ENCODE results near the gene ENPP5. TPM values are rescaled to one million over a fixed set of nuclear protein-coding genes. Genes with fewer than 3 reads are reported as not detected.
"Not testable (repeated sequence)": the region's sequence is repeated elsewhere in the genome, so short reads cannot be mapped to it uniquely, and the experiment has no call there.

The ENPP5 gene
- total RNA-seq, 1 experiment from 2014 or later, result 3.0 TPM

- DNase-seq (ENCODE audit: low read depth, low spot score), result no peak
- in situ Hi-C loops (cut with HindIII; ENCODE audit: low pct_unique_long_range_greater_than_20kb, low sequenced_read_pairs), result no loop called here
Observed at GRCh38 chr6:46189726-46190125, 18.9 kb upstream of the ENPP5 start.

- in situ Hi-C loops (cut with HindIII; ENCODE audit: low pct_unique_long_range_greater_than_20kb, low sequenced_read_pairs), result no loop called here
Observed at GRCh38 chr6:46186583-46186982, 15.8 kb upstream of the ENPP5 start.

DNA sequence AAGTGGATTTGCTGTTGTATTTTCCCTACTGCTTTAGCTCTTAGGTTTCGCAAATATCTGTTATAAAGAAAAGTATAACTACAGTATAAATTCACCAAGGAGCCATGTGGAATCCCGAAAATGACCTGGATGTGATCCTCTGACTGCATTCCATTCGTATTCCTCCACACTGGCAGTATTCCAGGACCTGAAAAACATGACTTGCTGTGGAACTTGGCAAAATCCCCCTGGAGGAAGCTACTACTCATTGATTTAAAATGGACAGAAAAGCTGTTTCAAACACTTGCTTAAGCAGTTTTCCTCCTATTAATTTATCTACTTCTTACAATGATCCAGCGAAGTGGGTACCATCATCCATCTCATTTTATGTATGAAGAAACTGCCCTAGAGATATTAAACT, 13.3 kb upstream of the ENPP5 start:
- in situ Hi-C loops (cut with HindIII; ENCODE audit: low pct_unique_long_range_greater_than_20kb, low sequenced_read_pairs), result no loop called here
- no peak for DNase-seq (ENCODE audit: low read depth, low spot score)

More at GRCh38 chr6:46186583-46186982, 15.8 kb upstream of the ENPP5 start:
- DNase-seq (ENCODE audit: low read depth, low spot score), result no peak

- in situ Hi-C loops (cut with HindIII; ENCODE audit: low pct_unique_long_range_greater_than_20kb, low sequenced_read_pairs), result no loop called here
- no peak for DNase-seq (ENCODE audit: low read depth, low spot score)
Observed at GRCh38 chr6:46175976-46176375, 5.2 kb upstream of the ENPP5 start.

DNA sequence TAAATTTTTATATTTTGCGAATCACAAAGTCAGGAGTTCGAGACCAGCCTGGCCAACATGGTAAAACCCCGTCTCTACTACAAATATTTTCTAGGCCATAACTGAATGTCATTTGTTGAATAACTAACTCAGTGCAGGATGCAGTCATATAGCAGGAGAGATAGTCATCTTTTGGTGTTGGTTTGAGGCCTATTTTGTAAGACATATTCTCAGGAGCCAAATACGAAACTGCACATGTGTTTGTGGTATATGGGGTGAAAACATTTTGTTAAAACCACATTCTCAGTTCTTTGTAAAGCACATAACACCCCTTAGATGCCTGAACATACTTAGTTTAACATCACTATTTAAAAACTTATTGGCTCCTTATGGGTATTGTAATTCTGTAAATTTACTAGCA, 4.7 kb upstream of the ENPP5 start:
- in situ Hi-C loops (cut with HindIII; ENCODE audit: low pct_unique_long_range_greater_than_20kb, low sequenced_read_pairs), result no loop called here
- DNase-seq (ENCODE audit: low read depth, low spot score), result no peak

- in situ Hi-C loops (cut with HindIII; ENCODE audit: low pct_unique_long_range_greater_than_20kb, low sequenced_read_pairs), result no loop called here
- DNase-seq (ENCODE audit: low read depth, low spot score), result no peak
Observed at GRCh38 chr6:46174904-46175303, 4.1 kb upstream of the ENPP5 start.

GRCh38 chr6:46172176-46172575, 1.4 kb upstream of the ENPP5 start:
- in situ Hi-C loops (cut with HindIII; ENCODE audit: low pct_unique_long_range_greater_than_20kb, low sequenced_read_pairs), result no loop called here
- no peak for DNase-seq (ENCODE audit: low read depth, low spot score)

GRCh38 chr6:46160102-46160501, 10.7 kb downstream of the ENPP5 start:
- no peak for DNase-seq (ENCODE audit: low read depth, low spot score)
- in situ Hi-C loops (cut with HindIII; ENCODE audit: low pct_unique_long_range_greater_than_20kb, low sequenced_read_pairs), result no loop called here

DNA sequence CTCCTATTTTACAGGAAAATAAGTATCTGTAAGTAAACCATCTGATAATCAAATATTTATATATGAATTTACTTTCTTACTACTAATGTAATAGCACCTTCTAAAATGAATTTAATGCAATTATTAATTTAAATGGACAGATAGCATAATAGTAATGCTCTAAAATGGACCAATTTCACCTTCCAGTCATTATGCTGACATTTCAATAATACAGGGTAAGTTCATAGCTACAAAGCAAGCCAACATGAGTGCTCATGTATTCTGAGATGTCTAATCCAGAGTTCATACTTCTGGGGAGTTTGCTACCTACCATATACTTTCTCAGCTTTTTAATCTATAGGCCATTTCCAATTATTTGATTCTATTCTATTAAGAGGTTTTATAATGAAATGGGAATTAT, 11.6 kb downstream of the ENPP5 start:
- no peak for DNase-seq (ENCODE audit: low read depth, low spot score)
- in situ Hi-C loops (cut with HindIII; ENCODE audit: low pct_unique_long_range_greater_than_20kb, low sequenced_read_pairs), result no loop called here

- no peak for DNase-seq (ENCODE audit: low read depth, low spot score)
Observed at GRCh38 chr6:46156701-46157100, 14.1 kb downstream of the ENPP5 start.

DNA sequence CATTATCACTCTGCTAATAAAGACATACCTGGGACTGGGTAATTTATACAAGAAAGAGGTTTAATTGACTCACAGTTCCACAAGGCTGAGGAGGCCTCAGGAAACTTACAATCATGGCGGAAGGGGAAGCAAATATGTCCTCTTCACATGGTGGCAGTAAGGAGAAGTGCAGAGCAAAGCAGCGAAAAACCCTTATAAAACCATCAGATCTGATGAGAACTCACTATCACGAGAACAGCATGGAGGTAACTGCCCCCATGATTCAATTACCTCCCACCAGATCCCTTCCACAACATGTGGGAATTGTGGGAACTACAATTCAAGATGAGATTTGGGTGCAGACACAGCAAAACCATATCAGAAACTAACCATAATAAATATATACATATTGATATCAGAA, 21.7 kb downstream of the ENPP5 start:
- in situ Hi-C loops (cut with HindIII; ENCODE audit: low pct_unique_long_range_greater_than_20kb, low sequenced_read_pairs); DNase-seq (ENCODE audit: low read depth, low spot score): not testable (repeated sequence)

More at GRCh38 chr6:46156701-46157100, 14.1 kb downstream of the ENPP5 start:
- in situ Hi-C loops (cut with HindIII; ENCODE audit: low pct_unique_long_range_greater_than_20kb, low sequenced_read_pairs), result no loop called here

GRCh38 chr6:46144270-46144669, 26.5 kb downstream of the ENPP5 start:
- DNase-seq (ENCODE audit: low read depth, low spot score), result no peak
- in situ Hi-C loops (cut with HindIII; ENCODE audit: low pct_unique_long_range_greater_than_20kb, low sequenced_read_pairs), result no loop called here

DNA sequence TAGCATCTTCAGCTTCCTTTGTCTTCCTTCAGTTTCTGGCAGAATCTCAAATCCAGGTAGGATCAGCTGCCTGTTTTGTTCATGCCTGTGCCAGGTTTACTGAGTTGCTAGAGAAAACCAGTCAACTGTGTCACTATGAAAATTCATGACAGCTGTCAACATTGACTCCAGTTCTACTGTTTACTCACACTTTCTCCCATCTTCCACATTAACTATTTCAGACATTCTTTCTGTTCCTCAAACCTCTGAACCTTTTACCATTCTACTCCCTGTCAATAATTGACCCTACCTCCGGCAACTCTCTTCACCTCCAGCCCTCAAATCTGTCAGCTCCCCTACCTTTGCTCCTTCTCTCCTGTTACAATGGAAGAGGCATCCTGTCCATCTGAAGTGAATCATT, 32.5 kb downstream of the ENPP5 start:
- no peak for DNase-seq (ENCODE audit: low read depth, low spot score)
- in situ Hi-C loops (cut with HindIII; ENCODE audit: low pct_unique_long_range_greater_than_20kb, low sequenced_read_pairs), result no loop called here

- no peak for DNase-seq (ENCODE audit: low read depth, low spot score)
- in situ Hi-C loops (cut with HindIII; ENCODE audit: low pct_unique_long_range_greater_than_20kb, low sequenced_read_pairs), result no loop called here
Observed at GRCh38 chr6:46137387-46137786, 33.4 kb downstream of the ENPP5 start.

- in situ Hi-C loops (cut with HindIII; ENCODE audit: low pct_unique_long_range_greater_than_20kb, low sequenced_read_pairs), result no loop called here
- DNase-seq (ENCODE audit: low read depth, low spot score), result no peak
Observed at GRCh38 chr6:46136831-46137230, 33.9 kb downstream of the ENPP5 start.

DNA sequence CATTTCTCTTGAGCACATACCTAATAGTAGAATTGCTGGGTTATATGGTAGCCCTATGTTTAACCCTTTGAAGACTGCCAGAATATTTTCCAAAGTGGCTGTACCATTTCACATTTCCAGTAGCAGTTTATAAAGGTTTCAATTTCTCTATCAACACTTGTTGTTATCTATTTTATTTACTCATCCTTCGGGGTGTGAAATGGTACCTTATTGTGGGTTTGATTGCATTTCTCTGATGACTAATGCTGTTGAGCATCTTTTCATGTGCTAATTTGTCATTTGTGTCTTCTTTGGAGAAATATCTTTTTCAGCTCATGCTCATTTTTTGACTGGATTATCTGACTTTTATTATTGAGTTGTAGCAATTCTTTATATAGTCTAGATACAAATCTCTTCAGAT, 35.6 kb downstream of the ENPP5 start:
- in situ Hi-C loops (cut with HindIII; ENCODE audit: low pct_unique_long_range_greater_than_20kb, low sequenced_read_pairs), result no loop called here
- DNase-seq (ENCODE audit: low read depth, low spot score), result no peak

GRCh38 chr6:46134216-46134615, 36.6 kb downstream of the ENPP5 start:
- in situ Hi-C loops (cut with HindIII; ENCODE audit: low pct_unique_long_range_greater_than_20kb, low sequenced_read_pairs), result no loop called here
- DNase-seq (ENCODE audit: low read depth, low spot score), result no peak

DNA sequence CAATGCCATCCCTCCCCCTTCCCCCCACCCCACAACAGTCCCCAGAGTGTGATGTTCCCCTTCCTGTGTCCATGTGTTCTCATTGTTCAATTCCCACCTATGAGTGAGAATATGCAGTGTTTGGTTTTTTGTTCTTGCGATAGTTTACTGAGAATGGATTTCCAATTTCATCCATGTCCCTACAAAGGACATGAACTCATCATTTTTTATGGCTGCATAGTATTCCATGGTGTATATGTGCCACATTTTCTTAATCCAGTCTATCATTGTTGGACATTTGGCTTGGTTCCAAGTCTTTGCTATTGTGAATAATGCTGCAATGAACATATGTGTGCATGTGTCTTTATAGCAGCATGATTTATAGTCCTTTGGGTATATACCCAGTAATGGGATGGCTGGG, 39.5 kb downstream of the ENPP5 start:
- DNase-seq (ENCODE audit: low read depth, low spot score); in situ Hi-C loops (cut with HindIII; ENCODE audit: low pct_unique_long_range_greater_than_20kb, low sequenced_read_pairs): not testable (repeated sequence)

DNA sequence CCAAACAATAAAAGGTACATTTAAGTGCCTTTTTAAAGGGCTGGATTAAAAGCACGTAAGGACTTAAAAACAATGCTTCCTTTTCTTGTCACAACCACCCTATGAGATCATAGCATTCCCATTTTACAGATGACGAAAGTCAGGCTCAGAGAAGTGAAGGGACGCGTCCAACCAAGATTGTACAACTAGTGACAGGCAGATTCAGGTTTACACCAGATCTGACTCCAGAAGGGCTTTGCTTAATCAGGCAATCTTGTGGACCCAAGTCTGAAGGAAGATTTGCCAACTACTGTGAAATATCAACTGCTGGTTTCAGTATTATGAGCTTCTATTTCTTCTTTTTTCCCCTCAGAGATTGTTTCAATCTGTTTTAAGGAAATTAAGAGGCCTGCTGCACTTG, 40.1 kb downstream of the ENPP5 start:
- no peak for DNase-seq (ENCODE audit: low read depth, low spot score)
- in situ Hi-C loops (cut with HindIII; ENCODE audit: low pct_unique_long_range_greater_than_20kb, low sequenced_read_pairs), result no loop called here

All from SK-MEL-5 (cell line).